Erythroblast (primary cell): ENCODE data around the gene CDH18.

Experiments used
- GATA1 ChIP-seq: IDR thresholded peaks from 2 replicates; pipeline ENCODE4 v1.6.1; 2011; ENCODE audit warnings: low read depth, mild to moderate bottlenecking, control low read depth, low read length, moderate library complexity
- POLR2A ChIP-seq: IDR thresholded peaks from 2 replicates; pipeline ENCODE4 v1.6.1; 2011; ENCODE audit warnings: mild to moderate bottlenecking, low read length

DNA sequence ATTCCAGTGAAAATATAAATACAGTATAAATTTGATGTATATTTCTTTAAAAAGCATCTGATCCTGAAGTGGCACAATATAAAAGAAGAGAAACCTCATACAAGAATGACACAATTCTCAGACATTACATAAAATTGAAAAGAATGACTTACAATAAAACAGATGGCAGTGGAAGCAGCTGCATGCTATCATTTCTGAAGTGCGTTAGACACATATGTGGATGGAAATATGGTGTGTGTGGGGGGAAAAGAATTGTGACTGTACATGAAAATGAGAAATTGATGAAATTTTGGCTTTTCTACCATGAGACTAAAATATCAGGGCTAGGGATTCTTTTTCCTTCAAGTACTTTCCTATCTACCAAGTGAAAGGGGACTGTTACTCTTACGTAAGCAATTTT lies 45.9 kb upstream of the CDH18 start:
- TF ChIP-seq POLR2A, result no peak
- no peak for TF ChIP-seq GATA1
